ENCODE results near the gene DGKA. TPM values are rescaled to one million over a fixed set of nuclear protein-coding genes. Genes with fewer than 3 reads are reported as not detected.
A peak's percentile ranks its signal among the peaks of the same experiment; 100 is the strongest.

The DGKA gene
- total and polyA plus RNA-seq, 2 of the 13 experiments (the other 11 are each of a cell fraction or from before 2014, with no cell fraction given): 2.4 to 5.4 TPM

DNA sequence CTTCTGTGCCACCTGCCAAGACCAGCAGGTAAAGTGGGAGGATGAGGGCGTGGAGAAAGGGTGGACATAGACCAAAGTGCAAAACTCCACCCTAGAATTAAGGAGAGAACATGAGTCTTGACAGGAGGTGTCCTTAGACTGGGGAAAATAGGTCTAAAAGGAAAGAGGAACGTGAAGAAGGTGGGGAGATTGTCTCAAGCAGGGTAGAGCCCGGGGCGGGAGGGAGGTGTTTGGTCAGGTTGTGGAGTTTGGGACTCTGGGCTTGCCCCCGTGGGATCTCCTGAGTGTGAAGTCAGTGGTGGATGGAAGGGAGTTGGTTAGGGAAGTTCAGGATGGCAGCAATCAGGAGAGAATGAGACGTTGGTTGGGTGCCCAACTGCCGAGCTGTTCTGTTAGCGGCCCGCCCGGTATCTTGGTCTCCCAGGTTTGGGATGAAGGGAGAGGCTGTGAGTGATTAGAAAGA, 386 bp downstream of the DGKA start (continued):
- TF ChIP-seq, protein P1, sequence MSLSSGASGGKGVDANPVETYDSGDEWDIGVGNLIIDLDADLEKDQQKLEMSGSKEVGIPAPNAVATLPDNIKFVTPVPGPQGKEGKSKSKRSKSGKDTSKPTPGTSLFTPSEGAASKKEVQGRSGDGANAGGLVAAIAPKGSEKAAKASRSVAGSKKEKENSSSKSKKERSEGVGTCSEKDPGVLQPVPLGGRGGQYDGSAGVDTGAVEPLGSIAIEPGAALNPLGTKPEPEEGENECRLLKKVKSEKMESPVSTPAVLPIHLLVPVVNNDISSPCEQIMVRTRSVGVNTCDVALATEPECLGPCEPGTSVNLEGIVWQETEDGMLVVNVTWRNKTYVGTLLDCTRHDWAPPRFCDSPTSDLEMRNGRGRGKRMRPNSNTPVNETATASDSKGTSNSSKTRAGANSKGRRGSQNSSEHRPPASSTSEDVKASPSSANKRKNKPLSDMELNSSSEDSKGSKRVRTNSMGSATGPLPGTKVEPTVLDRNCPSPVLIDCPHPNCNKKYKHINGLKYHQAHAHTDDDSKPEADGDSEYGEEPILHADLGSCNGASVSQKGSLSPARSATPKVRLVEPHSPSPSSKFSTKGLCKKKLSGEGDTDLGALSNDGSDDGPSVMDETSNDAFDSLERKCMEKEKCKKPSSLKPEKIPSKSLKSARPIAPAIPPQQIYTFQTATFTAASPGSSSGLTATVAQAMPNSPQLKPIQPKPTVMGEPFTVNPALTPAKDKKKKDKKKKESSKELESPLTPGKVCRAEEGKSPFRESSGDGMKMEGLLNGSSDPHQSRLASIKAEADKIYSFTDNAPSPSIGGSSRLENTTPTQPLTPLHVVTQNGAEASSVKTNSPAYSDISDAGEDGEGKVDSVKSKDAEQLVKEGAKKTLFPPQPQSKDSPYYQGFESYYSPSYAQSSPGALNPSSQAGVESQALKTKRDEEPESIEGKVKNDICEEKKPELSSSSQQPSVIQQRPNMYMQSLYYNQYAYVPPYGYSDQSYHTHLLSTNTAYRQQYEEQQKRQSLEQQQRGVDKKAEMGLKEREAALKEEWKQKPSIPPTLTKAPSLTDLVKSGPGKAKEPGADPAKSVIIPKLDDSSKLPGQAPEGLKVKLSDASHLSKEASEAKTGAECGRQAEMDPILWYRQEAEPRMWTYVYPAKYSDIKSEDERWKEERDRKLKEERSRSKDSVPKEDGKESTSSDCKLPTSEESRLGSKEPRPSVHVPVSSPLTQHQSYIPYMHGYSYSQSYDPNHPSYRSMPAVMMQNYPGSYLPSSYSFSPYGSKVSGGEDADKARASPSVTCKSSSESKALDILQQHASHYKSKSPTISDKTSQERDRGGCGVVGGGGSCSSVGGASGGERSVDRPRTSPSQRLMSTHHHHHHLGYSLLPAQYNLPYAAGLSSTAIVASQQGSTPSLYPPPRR (CRISPR knock-in tag; IDR thresholded peaks at IDR 0.05; ENCODE audit: borderline replicate concordance): no peak
- TF ChIP-seq ZNF382 (CRISPR knock-in tag; IDR thresholded peaks at IDR 0.05; ENCODE audit: borderline replicate concordance): no peak
- TF ChIP-seq, protein P2, sequence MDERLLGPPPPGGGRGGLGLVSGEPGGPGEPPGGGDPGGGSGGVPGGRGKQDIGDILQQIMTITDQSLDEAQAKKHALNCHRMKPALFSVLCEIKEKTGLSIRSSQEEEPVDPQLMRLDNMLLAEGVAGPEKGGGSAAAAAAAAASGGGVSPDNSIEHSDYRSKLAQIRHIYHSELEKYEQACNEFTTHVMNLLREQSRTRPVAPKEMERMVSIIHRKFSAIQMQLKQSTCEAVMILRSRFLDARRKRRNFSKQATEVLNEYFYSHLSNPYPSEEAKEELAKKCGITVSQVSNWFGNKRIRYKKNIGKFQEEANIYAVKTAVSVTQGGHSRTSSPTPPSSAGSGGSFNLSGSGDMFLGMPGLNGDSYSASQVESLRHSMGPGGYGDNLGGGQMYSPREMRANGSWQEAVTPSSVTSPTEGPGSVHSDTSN (CRISPR knock-in tag; IDR thresholded peaks at IDR 0.05): no peak
- 0 out of 2 replicates have a peak, but pooled peaks have one; percentile 55 for TF ChIP-seq NR1H2 (CRISPR knock-in tag; IDR thresholded peaks at IDR 0.05; ENCODE audit: borderline replicate concordance, low read depth)
- TF ChIP-seq, protein P3, sequence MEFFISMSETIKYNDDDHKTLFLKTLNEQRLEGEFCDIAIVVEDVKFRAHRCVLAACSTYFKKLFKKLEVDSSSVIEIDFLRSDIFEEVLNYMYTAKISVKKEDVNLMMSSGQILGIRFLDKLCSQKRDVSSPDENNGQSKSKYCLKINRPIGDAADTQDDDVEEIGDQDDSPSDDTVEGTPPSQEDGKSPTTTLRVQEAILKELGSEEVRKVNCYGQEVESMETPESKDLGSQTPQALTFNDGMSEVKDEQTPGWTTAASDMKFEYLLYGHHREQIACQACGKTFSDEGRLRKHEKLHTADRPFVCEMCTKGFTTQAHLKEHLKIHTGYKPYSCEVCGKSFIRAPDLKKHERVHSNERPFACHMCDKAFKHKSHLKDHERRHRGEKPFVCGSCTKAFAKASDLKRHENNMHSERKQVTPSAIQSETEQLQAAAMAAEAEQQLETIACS (CRISPR knock-in tag; IDR thresholded peaks at IDR 0.05): no peak
- no peak for TF ChIP-seq CC2D1A (CRISPR knock-in tag; IDR thresholded peaks at IDR 0.05)
- no peak for TF ChIP-seq MXD3 (CRISPR knock-in tag; IDR thresholded peaks at IDR 0.05)
- no peak for TF ChIP-seq SIN3B (IDR thresholded peaks at IDR 0.05; ENCODE audit: low read length)
- TF ChIP-seq ATF7-NPFF (CRISPR knock-in tag; IDR thresholded peaks at IDR 0.05; ENCODE audit: low read depth): no peak
- no peak for TF ChIP-seq HBP1 (CRISPR knock-in tag; IDR thresholded peaks at IDR 0.05; ENCODE audit: low read depth)
- TF ChIP-seq KDM5B (CRISPR knock-in tag; IDR thresholded peaks at IDR 0.05; ENCODE audit: borderline replicate concordance): 0 out of 2 replicates have a peak, but pooled peaks have one; percentile 4
- no peak for TF ChIP-seq ZNF432 (CRISPR knock-in tag; IDR thresholded peaks at IDR 0.05; ENCODE audit: borderline replicate concordance)
- no peak for TF ChIP-seq ZNF142 (CRISPR knock-in tag; IDR thresholded peaks at IDR 0.05)
